ENCODE results near the gene RTL9.

RTL9 gene

GRCh38 chrX:110384490-110384889 lies 25.8 kb downstream of the RTL9 start:
- Histone ChIP-seq H2AK5ac (ENCODE audit: low read length, severe bottlenecking) (no peak overlapping the region), H3K4me2 (ENCODE audit: low read length, poor library complexity, severe bottlenecking) (no peak overlapping the region), H3K18ac (ENCODE audit: low read depth in 1 of 2, low read length in 2 of 2) (no peak overlapping the region), H2BK5ac (ENCODE audit: low read depth, low read length, poor library complexity, severe bottlenecking) (no peak overlapping the region), H3K79me1 (replicated peaks; ENCODE audit: low read length, poor library complexity, severe bottlenecking) (no peaks in the 10 kb centered on the region), H3K27me3 (ENCODE audit: control insufficient read depth in 1 of 2, insufficient read depth in 1 of 2, low read length in 2 of 2) (peaks cover 0 to 15% of the 10 kb centered on the region in 2 experiments), H4K91ac (ENCODE audit: low read length) (no peak overlapping the region), H3K14ac (ENCODE audit: low read length in 2 of 2) (no peak overlapping the region), H3K9ac (ENCODE audit: low read length) (no peak overlapping the region), H3K36me3 (ENCODE audit: control insufficient read depth in 1 of 2, insufficient read depth in 2 of 2, low read depth in 1 of 2, low read length in 2 of 2) (no peaks in the 10 kb centered on the region), H2AFZ (ENCODE audit: low read depth, low read length) (no peak overlapping the region), H3K4me1 (ENCODE audit: control insufficient read depth, insufficient read depth, low read depth, low read length) (no peaks in the 10 kb centered on the region), H2BK120ac (ENCODE audit: low read depth, low read length) (no peak overlapping the region), H3K4ac (ENCODE audit: low read depth in 1 of 2, low read length in 2 of 2) (no peak overlapping the region), H3K4me3 (ENCODE audit: insufficient read depth in 1 of 2, low read depth in 1 of 2, low read length in 2 of 2) (no peak overlapping the region), H2BK12ac (ENCODE audit: low read length in 2 of 2) (no peak overlapping the region), H2BK15ac (ENCODE audit: low read depth, poor library complexity, severe bottlenecking) (no peak overlapping the region), H4K8ac (ENCODE audit: low read length) (no peak overlapping the region), H3K27ac (ENCODE audit: low read length, poor library complexity, severe bottlenecking) (no peak overlapping the region), H3K23ac (ENCODE audit: low read length in 2 of 2) (no peak overlapping the region), H3K9me3 (ENCODE audit: control insufficient read depth, low read length) (no peaks in the 10 kb centered on the region)
- DNase-seq = peak; percentile 77
- WGBS = 100% methylated on average over 1 of the region's 2 CpGs

DNA sequence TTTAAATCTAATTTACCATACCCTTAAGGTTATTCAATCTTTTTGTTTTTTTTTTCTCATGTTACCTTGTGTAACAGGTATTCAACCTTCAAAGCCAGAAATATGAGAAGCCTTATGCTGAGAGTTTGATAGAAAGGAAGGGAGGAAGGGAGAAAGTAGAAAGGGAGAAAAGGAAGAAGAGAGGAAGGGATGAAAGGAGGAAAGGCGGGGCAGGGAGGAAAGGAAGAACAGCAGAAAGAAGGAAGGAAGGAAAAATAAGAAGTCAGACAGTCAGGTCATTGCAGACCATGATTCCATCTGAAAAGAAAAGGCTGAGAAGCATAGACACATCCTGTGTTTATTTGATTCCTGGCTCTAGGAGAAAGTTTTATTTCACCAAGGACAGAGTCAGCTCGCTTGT lies 30.9 kb downstream of the RTL9 start:
- Histone ChIP-seq H2BK120ac (ENCODE audit: low read depth, low read length) (no peak overlapping the region), H3K36me3 (ENCODE audit: control insufficient read depth in 1 of 2, insufficient read depth in 2 of 2, low read depth in 1 of 2, low read length in 2 of 2) (no peaks in the 10 kb centered on the region), H3K4me1 (ENCODE audit: control insufficient read depth, insufficient read depth, low read depth, low read length) (peaks cover 1% of the 10 kb centered on the region), H2AK5ac (ENCODE audit: low read length, severe bottlenecking) (no peak overlapping the region), H3K4me2 (ENCODE audit: low read length, poor library complexity, severe bottlenecking) (no peak overlapping the region), H2BK5ac (ENCODE audit: low read depth, low read length, poor library complexity, severe bottlenecking) (no peak overlapping the region), H3K4ac (ENCODE audit: low read depth in 1 of 2, low read length in 2 of 2) (no peak overlapping the region), H4K91ac (ENCODE audit: low read length) (no peak overlapping the region), H2BK15ac (ENCODE audit: low read depth, poor library complexity, severe bottlenecking) (no peak overlapping the region), H3K14ac (ENCODE audit: low read length in 2 of 2) (no peak overlapping the region), H3K4me3 (ENCODE audit: insufficient read depth in 1 of 2, low read depth in 1 of 2, low read length in 2 of 2) (no peak overlapping the region), H2BK12ac (ENCODE audit: low read length in 2 of 2) (no peak overlapping the region), H3K9me3 (ENCODE audit: control insufficient read depth, low read length) (no peaks in the 10 kb centered on the region), H4K8ac (ENCODE audit: low read length) (no peak overlapping the region), H3K27ac (ENCODE audit: low read length, poor library complexity, severe bottlenecking) (no peak overlapping the region), H3K9ac (ENCODE audit: low read length) (no peak overlapping the region), H3K79me1 (replicated peaks; ENCODE audit: low read length, poor library complexity, severe bottlenecking) (no peaks in the 10 kb centered on the region), H3K27me3 (ENCODE audit: control insufficient read depth in 1 of 2, insufficient read depth in 1 of 2, low read length in 2 of 2) (peaks cover 0 to 14% of the 10 kb centered on the region in 2 experiments), H3K23ac (ENCODE audit: low read length in 2 of 2) (no peak overlapping the region), H2AFZ (ENCODE audit: low read depth, low read length) (no peak overlapping the region), H3K18ac (ENCODE audit: low read depth in 1 of 2, low read length in 2 of 2) (no peak overlapping the region)
- no peak for DNase-seq
- 100% methylated on average over 1 of the region's 2 CpGs for WGBS

GRCh38 chrX:110391086-110391485 lies 32.4 kb downstream of the RTL9 start:
- Histone ChIP-seq H2AFZ (ENCODE audit: low read depth, low read length) (no peak overlapping the region), H2BK15ac (ENCODE audit: low read depth, poor library complexity, severe bottlenecking) (no peak overlapping the region), H3K79me1 (replicated peaks; ENCODE audit: low read length, poor library complexity, severe bottlenecking) (no peaks in the 10 kb centered on the region), H3K4ac (ENCODE audit: low read depth in 1 of 2, low read length in 2 of 2) (no peak overlapping the region), H2BK12ac (ENCODE audit: low read length in 2 of 2) (no peak overlapping the region), H3K23ac (ENCODE audit: low read length in 2 of 2) (no peak overlapping the region), H2BK120ac (ENCODE audit: low read depth, low read length) (no peak overlapping the region), H3K4me1 (ENCODE audit: control insufficient read depth, insufficient read depth, low read depth, low read length) (peaks cover 9% of the 10 kb centered on the region), H2BK5ac (ENCODE audit: low read depth, low read length, poor library complexity, severe bottlenecking) (no peak overlapping the region), H3K36me3 (ENCODE audit: control insufficient read depth in 1 of 2, insufficient read depth in 2 of 2, low read depth in 1 of 2, low read length in 2 of 2) (no peaks in the 10 kb centered on the region), H3K27ac (ENCODE audit: low read length, poor library complexity, severe bottlenecking) (no peak overlapping the region), H3K4me3 (ENCODE audit: insufficient read depth in 1 of 2, low read depth in 1 of 2, low read length in 2 of 2) (no peak overlapping the region), H2AK5ac (ENCODE audit: low read length, severe bottlenecking) (no peak overlapping the region), H3K27me3 (ENCODE audit: control insufficient read depth in 1 of 2, insufficient read depth in 1 of 2, low read length in 2 of 2) (peaks cover 0 to 14% of the 10 kb centered on the region in 2 experiments), H4K8ac (ENCODE audit: low read length) (no peak overlapping the region), H3K9me3 (ENCODE audit: control insufficient read depth, low read length) (no peaks in the 10 kb centered on the region), H3K4me2 (ENCODE audit: low read length, poor library complexity, severe bottlenecking) (no peak overlapping the region), H3K14ac (ENCODE audit: low read length in 2 of 2) (no peak overlapping the region), H4K91ac (ENCODE audit: low read length) (no peak overlapping the region), H3K18ac (ENCODE audit: low read depth in 1 of 2, low read length in 2 of 2) (no peak overlapping the region), H3K9ac (ENCODE audit: low read length) (no peak overlapping the region)
- no peak for DNase-seq

DNA sequence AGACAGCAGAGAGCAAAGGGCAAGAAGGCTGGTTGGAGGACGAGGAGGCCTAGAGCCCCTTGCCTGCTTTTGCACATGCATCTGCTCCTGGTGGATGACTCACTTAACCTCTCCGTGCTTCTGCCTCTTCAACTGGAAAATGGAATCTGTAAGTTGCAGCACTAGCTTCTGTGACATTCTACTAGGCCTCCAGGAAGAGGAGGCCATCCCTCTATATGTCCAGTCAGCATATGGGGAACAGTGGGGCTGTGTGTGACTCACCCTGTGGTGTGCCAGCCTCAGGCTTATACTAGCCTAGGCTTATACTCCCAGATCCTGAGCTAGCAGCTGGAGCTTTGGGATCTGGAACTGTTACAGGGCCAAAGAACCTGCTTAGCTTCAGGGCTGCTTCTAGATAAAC lies 36.0 kb downstream of the RTL9 start:
- H3K27me3 ChIP-seq (ENCODE audit: control insufficient read depth in 1 of 2, insufficient read depth in 1 of 2, low read length in 2 of 2) = peaks cover 0 to 21% of the 10 kb centered on the region in 2 experiments
- no peak overlapping the region for H3K9ac ChIP-seq (ENCODE audit: low read length)
- no peak overlapping the region for H3K14ac ChIP-seq (ENCODE audit: low read length in 2 of 2)
- no peak overlapping the region for H3K23ac ChIP-seq (ENCODE audit: low read length in 2 of 2)
- 0% methylated on average over 1 of the region's 2 CpGs for WGBS
- H2BK15ac ChIP-seq (ENCODE audit: low read depth, poor library complexity, severe bottlenecking) = no peak overlapping the region
- no peaks in the 10 kb centered on the region for H3K9me3 ChIP-seq (ENCODE audit: control insufficient read depth, low read length)
- H3K4me2 ChIP-seq (ENCODE audit: low read length, poor library complexity, severe bottlenecking) = no peak overlapping the region
- H3K4me3 ChIP-seq (ENCODE audit: insufficient read depth in 1 of 2, low read depth in 1 of 2, low read length in 2 of 2) = no peak overlapping the region
- H4K8ac ChIP-seq (ENCODE audit: low read length) = peak overlapping the region; percentile 77
- peak overlapping the region in 1 of 2 experiments; percentile 59 for H2BK12ac ChIP-seq (ENCODE audit: low read length in 2 of 2)
- H2BK120ac ChIP-seq (ENCODE audit: low read depth, low read length) = no peak overlapping the region
- DNase-seq = peak; percentile 92
- H3K27ac ChIP-seq (ENCODE audit: low read length, poor library complexity, severe bottlenecking) = peak overlapping the region; percentile 74
- peak overlapping the region; percentile 37 to 85 for H3K18ac ChIP-seq (ENCODE audit: low read depth in 1 of 2, low read length in 2 of 2)
- H3K36me3 ChIP-seq (ENCODE audit: control insufficient read depth in 1 of 2, insufficient read depth in 2 of 2, low read depth in 1 of 2, low read length in 2 of 2) = no peaks in the 10 kb centered on the region
- H4K91ac ChIP-seq (ENCODE audit: low read length) = no peak overlapping the region
- H3K4ac ChIP-seq (ENCODE audit: low read depth in 1 of 2, low read length in 2 of 2) = peak overlapping the region in 1 of 2 experiments; percentile 43
- H3K4me1 ChIP-seq (ENCODE audit: control insufficient read depth, insufficient read depth, low read depth, low read length) = peaks cover 13% of the 10 kb centered on the region
- no peak overlapping the region for H2BK5ac ChIP-seq (ENCODE audit: low read depth, low read length, poor library complexity, severe bottlenecking)
- H3K79me1 ChIP-seq (replicated peaks; ENCODE audit: low read length, poor library complexity, severe bottlenecking) = no peaks in the 10 kb centered on the region
- peak overlapping the region; percentile 5 for H2AK5ac ChIP-seq (ENCODE audit: low read length, severe bottlenecking)
- H2AFZ ChIP-seq (ENCODE audit: low read depth, low read length) = no peak overlapping the region

Measured in mesenchymal stem cell (in vitro differentiated cells and primary cell).